Measurements from ENCODE around the gene ZNF277.

Gene ZNF277

DNA sequence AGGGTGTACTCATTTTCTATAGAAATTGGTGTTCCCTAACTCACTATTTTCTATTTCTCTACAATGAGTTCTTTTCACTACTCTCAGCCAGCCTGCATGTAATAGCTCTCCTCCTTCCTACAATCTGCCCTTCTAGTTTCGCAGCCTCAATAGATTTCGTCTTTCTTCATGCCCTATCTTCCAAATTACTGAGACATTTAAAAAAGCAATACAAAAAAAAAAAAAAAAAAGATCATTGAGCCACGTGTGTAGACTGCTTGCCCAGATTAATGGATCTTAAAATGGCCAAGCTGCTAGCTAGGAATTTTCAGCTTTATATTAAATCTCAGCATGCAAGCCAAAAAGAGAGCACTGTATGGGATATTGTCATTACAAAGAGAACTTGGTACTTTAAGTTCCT lies 55.5 kb downstream of the ZNF277 start:
- no peak overlapping the region for H3K9ac ChIP-seq (ENCODE audit: low read length)
- no peak for DNase-seq (ENCODE audit: low read depth)
- no peaks in the 10 kb centered on the region for H3K9me3 ChIP-seq (ENCODE audit: control insufficient read depth, low read length)
- no peaks in the 10 kb centered on the region for H3K27me3 ChIP-seq (replicated peaks; ENCODE audit: control insufficient read depth, insufficient read depth, low read length)
- H3K4me1 ChIP-seq (ENCODE audit: control insufficient read depth, insufficient read depth, low read length), result peaks cover 23% of the 10 kb centered on the region
- no peaks in the 10 kb centered on the region for H3K36me3 ChIP-seq (ENCODE audit: control insufficient read depth, insufficient read depth, low read length, severe bottlenecking)
- H3K4me3 ChIP-seq (ENCODE audit: low read length), result no peak overlapping the region

DNA sequence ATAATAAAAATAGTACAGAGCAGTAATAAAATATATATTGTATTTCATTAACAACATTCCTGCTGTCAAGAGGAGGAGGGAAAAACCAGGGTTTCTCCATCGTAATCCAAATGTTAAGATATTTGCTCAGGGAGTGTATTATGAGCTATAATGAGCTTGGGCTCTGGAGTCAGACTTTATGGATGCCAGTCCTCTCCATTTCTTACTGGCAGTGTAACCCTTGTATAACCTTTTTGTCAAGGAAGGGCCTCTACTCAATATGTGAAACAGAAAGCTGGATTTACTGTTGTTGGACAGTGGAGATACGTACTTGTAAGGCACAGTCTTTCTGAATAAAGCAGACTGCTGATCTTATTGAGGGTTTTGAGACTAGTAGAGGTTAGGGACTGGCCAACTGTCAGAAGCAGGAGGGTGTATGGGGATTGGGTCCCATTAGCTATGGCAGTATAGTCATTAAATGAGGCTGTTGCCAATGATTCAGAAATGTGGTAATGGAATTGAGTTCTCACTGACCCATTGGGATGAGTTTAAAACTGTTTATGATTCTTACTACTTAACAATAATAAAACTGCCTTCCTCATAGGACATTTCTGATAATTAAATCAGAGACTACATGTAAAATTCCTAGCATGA lies 56.5 kb downstream of the ZNF277 start:
- no peak overlapping the region for H3K9ac ChIP-seq (ENCODE audit: low read length)
- H3K9me3 ChIP-seq (ENCODE audit: control insufficient read depth, low read length), result no peaks in the 10 kb centered on the region
- peaks cover 27% of the 10 kb centered on the region for H3K4me1 ChIP-seq (ENCODE audit: control insufficient read depth, insufficient read depth, low read length)
- no peaks in the 10 kb centered on the region for H3K27me3 ChIP-seq (replicated peaks; ENCODE audit: control insufficient read depth, insufficient read depth, low read length)
- H3K36me3 ChIP-seq (ENCODE audit: control insufficient read depth, insufficient read depth, low read length, severe bottlenecking), result no peaks in the 10 kb centered on the region
- no peak overlapping the region for H3K4me3 ChIP-seq (ENCODE audit: low read length)
- no peak for DNase-seq (ENCODE audit: low read depth)

DNA sequence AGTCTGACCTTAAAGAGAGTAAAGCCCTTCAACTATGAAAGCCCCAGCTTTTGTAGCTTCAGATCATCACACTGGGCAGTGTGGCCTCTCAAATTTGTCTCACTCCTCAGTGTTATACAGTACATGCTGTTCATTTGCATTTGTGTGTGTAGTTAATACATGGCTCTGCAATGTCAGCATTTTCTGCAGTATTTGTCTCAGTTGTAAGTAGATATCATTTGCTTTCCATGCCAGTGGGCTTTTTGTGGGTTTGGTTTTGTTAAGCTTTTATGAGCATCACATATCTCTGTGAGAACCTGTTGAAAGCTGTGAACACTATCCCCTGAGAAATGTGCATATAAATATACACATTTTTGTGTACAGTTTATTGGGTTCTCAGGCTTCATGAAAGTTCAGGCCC lies 57.0 kb downstream of the ZNF277 start:
- no peak for DNase-seq (ENCODE audit: low read depth)
- no peaks in the 10 kb centered on the region for H3K9me3 ChIP-seq (ENCODE audit: control insufficient read depth, low read length)
- no peaks in the 10 kb centered on the region for H3K27me3 ChIP-seq (replicated peaks; ENCODE audit: control insufficient read depth, insufficient read depth, low read length)
- H3K9ac ChIP-seq (ENCODE audit: low read length), result no peak overlapping the region
- H3K36me3 ChIP-seq (ENCODE audit: control insufficient read depth, insufficient read depth, low read length, severe bottlenecking), result no peaks in the 10 kb centered on the region
- H3K4me1 ChIP-seq (ENCODE audit: control insufficient read depth, insufficient read depth, low read length), result peaks cover 27% of the 10 kb centered on the region
- no peak overlapping the region for H3K4me3 ChIP-seq (ENCODE audit: low read length)

DNA sequence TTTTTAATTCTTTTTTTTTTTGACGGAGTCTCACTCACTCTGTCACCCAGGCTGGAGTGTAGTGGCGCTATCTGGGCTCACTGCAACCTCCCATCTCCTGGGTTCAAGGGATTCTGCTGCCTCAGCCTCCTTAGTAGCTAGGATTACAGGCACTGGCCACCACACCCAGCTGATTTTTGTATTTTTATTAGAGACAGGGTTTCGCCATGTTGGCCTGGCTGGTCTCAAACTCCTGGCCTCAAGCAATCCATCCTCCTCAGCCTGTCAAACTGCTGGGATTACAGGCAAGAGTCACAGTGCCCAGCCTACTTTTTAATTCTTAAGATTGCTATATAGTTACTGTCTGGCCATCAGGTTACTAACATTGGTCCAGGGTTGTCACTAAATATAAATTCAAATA lies 59.6 kb downstream of the ZNF277 start:
- Histone ChIP-seq H3K4me1 (ENCODE audit: control insufficient read depth, insufficient read depth, low read length) (peaks cover 27% of the 10 kb centered on the region), H3K27me3 (replicated peaks; ENCODE audit: control insufficient read depth, insufficient read depth, low read length) (no peaks in the 10 kb centered on the region), H3K9me3 (ENCODE audit: control insufficient read depth, low read length) (no peaks in the 10 kb centered on the region), H3K4me3 (ENCODE audit: low read length) (no peak overlapping the region), H3K36me3 (ENCODE audit: control insufficient read depth, insufficient read depth, low read length, severe bottlenecking) (no peaks in the 10 kb centered on the region), H3K9ac (ENCODE audit: low read length) (no peak overlapping the region)
- DNase-seq (ENCODE audit: low read depth), result no peak

DNA sequence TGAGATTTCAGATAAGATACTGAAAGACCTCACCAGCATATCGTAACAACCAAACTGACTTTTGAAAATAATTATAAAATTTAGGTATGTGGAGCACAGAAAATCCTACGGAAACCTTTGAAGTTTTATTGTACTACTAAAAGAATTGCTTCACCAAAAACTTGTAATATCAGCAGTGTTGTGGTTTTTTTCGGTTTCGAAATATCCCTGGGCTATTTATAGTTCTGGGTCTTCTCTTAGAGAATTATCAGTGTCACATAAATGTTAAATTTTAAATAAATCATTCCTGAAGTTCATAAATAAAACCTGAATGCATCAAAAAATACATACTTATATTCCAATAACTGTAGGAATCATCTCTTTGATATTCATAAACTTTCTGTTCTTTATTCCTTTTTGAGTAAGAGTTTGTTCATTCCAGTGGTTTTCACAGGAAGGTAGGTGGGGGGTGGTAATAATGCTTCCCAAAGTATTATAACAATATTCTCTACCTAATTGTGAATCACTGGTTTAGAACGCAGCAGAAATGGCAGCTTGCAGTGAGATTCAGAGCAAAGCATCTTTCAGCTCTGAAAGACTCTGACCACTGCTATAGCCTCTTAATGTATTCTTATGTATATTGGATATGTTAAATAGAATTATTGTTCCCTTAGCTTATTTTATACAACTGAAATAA lies 60.2 kb downstream of the ZNF277 start:
- H3K27me3 ChIP-seq (replicated peaks; ENCODE audit: control insufficient read depth, insufficient read depth, low read length), result no peaks in the 10 kb centered on the region
- no peaks in the 10 kb centered on the region for H3K9me3 ChIP-seq (ENCODE audit: control insufficient read depth, low read length)
- peak overlapping the region; percentile 39 for H3K4me3 ChIP-seq (ENCODE audit: low read length)
- H3K9ac ChIP-seq (ENCODE audit: low read length), result no peak overlapping the region
- H3K4me1 ChIP-seq (ENCODE audit: control insufficient read depth, insufficient read depth, low read length), result peaks cover 27% of the 10 kb centered on the region
- peak; percentile 70 for DNase-seq (ENCODE audit: low read depth)
- no peaks in the 10 kb centered on the region for H3K36me3 ChIP-seq (ENCODE audit: control insufficient read depth, insufficient read depth, low read length, severe bottlenecking)

DNA sequence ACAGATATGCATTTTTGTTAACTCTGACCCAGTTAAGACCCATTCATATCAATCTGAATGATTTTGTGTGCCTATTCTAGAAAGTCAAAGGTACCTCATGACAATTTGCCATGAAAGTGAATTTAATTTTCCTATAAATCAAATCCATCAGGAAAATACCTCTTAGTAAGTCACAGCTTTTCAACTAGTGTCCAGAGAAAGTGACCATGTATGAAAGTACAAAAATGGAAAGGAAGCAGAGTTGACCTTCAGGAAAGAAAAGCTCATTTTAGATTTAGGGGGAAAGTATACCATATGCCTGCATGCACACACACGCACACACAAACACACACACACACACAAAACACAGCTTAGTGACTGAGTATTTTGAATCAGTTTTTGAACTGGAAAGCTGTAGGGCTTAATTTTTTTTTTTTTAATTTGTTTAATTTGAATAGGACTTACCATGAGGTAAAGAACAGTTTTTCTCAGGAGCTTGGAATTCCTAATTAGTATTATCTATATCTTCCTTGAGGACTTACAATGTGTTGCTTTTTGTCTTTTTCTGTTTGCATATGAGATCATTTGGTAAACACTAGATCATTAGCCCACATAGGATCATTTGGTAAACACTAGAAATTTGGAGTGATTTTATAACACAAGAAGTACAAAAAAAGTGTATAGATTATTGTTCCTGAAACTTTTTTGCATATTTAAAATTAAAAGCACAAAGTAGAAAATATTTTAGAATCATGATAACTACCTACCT lies 61.6 kb downstream of the ZNF277 start:
- Histone ChIP-seq H3K9ac (ENCODE audit: low read length) (no peak overlapping the region), H3K9me3 (ENCODE audit: control insufficient read depth, low read length) (no peaks in the 10 kb centered on the region), H3K27me3 (replicated peaks; ENCODE audit: control insufficient read depth, insufficient read depth, low read length) (no peaks in the 10 kb centered on the region), H3K36me3 (ENCODE audit: control insufficient read depth, insufficient read depth, low read length, severe bottlenecking) (no peaks in the 10 kb centered on the region), H3K4me3 (ENCODE audit: low read length) (no peak overlapping the region), H3K4me1 (ENCODE audit: control insufficient read depth, insufficient read depth, low read length) (peaks cover 24% of the 10 kb centered on the region)
- no peak for DNase-seq (ENCODE audit: low read depth)

DNA sequence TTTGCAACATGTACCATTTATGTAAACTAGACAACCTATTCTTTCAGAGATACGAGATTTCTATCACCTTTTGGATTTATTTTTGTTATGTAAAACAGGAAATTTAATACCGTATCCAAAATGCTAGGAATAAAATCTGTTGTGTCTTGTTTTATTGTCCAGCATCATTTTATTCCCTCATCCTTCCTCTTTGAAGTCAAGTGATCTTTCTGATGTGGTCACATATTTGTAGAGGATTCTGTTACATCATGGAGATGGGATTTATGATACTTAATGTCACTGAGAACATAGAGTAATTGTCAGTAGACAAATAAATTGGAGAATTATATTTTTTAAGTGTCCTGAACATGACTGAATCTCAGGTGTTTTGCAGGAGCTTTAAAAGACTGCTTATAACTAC lies 64.7 kb downstream of the ZNF277 start:
- Histone ChIP-seq H3K27me3 (replicated peaks; ENCODE audit: control insufficient read depth, insufficient read depth, low read length) (no peaks in the 10 kb centered on the region), H3K4me3 (ENCODE audit: low read length) (no peak overlapping the region), H3K9ac (ENCODE audit: low read length) (no peak overlapping the region), H3K9me3 (ENCODE audit: control insufficient read depth, low read length) (no peaks in the 10 kb centered on the region), H3K4me1 (ENCODE audit: control insufficient read depth, insufficient read depth, low read length) (peaks cover 12% of the 10 kb centered on the region), H3K36me3 (ENCODE audit: control insufficient read depth, insufficient read depth, low read length, severe bottlenecking) (no peaks in the 10 kb centered on the region)
- no peak for DNase-seq (ENCODE audit: low read depth)

DNA sequence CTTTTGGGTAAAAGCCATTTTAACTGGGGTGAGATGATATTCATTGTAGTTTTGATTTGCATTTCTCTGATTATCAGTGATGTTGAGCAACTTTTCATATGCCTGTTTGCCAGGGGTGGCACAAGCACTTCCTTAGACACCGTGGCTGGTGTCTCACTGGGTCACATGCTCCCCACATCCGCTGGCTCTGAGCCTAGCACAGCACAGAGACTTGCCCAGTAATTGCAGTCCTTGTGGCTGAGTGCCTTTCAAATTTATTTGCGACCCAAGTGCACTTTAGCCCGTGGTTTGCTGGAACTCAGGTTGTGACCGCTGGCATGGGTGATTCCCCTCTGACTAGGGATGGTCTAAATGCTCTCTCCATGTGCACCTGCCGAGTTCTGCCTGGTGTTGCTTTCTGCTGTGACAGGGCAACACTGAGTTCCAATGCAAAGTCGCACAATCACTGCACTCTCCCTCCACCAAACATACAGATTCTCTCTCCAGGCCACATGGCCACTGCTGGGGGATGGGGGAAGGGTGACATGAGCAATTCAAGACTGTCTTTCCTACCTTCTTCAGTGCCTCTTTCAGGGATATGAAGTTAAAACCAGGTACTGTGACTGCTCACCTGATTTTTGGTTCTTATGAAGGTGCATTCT lies 66.5 kb downstream of the ZNF277 start:
- no peak for DNase-seq (ENCODE audit: low read depth)
- no peaks in the 10 kb centered on the region for H3K27me3 ChIP-seq (replicated peaks; ENCODE audit: control insufficient read depth, insufficient read depth, low read length)
- H3K4me1 ChIP-seq (ENCODE audit: control insufficient read depth, insufficient read depth, low read length), result no peaks in the 10 kb centered on the region
- H3K36me3 ChIP-seq (ENCODE audit: control insufficient read depth, insufficient read depth, low read length, severe bottlenecking), result no peaks in the 10 kb centered on the region
- no peak overlapping the region for H3K9ac ChIP-seq (ENCODE audit: low read length)
- H3K9me3 ChIP-seq (ENCODE audit: control insufficient read depth, low read length), result no peaks in the 10 kb centered on the region
- no peak overlapping the region for H3K4me3 ChIP-seq (ENCODE audit: low read length)

DNA sequence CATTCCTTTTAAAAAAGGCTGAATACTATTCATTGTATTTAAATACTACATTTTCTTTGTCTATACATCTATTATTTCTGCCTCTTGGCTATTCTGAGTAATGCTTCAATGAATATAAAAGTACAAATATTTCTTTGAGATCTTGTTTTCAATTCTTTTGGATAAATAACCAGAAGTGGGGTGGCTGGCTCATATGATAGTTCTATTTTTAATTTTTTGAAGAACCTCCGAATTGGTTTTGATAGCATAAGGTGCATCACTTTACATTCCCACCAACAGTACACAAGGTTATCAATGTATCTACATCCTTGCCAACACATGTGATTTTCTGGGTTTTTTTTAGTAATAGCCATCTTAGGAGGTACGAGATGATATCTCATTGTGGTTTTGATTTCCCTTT lies 72.5 kb downstream of the ZNF277 start:
- Histone ChIP-seq H3K9me3 (ENCODE audit: control insufficient read depth, low read length) (no peaks in the 10 kb centered on the region), H3K4me1 (ENCODE audit: control insufficient read depth, insufficient read depth, low read length) (no peaks in the 10 kb centered on the region), H3K36me3 (ENCODE audit: control insufficient read depth, insufficient read depth, low read length, severe bottlenecking) (no peaks in the 10 kb centered on the region), H3K27me3 (replicated peaks; ENCODE audit: control insufficient read depth, insufficient read depth, low read length) (no peaks in the 10 kb centered on the region), H3K9ac (ENCODE audit: low read length) (no peak overlapping the region), H3K4me3 (ENCODE audit: low read length) (no peak overlapping the region)
- no peak for DNase-seq (ENCODE audit: low read depth)

DNA sequence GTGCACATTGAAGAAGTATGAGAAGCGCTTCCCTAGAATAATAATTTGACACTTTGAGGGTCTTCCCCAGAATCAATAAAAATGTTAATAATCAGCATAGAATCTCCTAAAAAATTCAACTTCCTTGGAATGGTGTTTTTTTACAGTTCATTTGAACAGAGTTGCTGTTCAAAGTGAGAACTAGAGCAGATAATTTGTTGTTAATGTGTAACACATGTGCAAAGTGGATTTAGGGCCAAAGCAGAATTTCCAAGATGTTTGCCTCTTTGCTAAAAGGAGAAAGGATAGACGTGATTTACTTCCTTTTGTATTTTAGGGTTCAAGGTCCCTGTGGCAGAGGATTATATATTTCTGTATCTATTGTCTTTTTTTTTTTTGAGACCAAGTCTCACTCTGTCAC lies 73.8 kb downstream of the ZNF277 start:
- H3K9me3 ChIP-seq (ENCODE audit: control insufficient read depth, low read length), result no peaks in the 10 kb centered on the region
- no peak overlapping the region for H3K4me3 ChIP-seq (ENCODE audit: low read length)
- no peak overlapping the region for H3K9ac ChIP-seq (ENCODE audit: low read length)
- DNase-seq (ENCODE audit: low read depth), result no peak
- H3K27me3 ChIP-seq (replicated peaks; ENCODE audit: control insufficient read depth, insufficient read depth, low read length), result no peaks in the 10 kb centered on the region
- H3K36me3 ChIP-seq (ENCODE audit: control insufficient read depth, insufficient read depth, low read length, severe bottlenecking), result no peaks in the 10 kb centered on the region
- H3K4me1 ChIP-seq (ENCODE audit: control insufficient read depth, insufficient read depth, low read length), result no peaks in the 10 kb centered on the region

DNA sequence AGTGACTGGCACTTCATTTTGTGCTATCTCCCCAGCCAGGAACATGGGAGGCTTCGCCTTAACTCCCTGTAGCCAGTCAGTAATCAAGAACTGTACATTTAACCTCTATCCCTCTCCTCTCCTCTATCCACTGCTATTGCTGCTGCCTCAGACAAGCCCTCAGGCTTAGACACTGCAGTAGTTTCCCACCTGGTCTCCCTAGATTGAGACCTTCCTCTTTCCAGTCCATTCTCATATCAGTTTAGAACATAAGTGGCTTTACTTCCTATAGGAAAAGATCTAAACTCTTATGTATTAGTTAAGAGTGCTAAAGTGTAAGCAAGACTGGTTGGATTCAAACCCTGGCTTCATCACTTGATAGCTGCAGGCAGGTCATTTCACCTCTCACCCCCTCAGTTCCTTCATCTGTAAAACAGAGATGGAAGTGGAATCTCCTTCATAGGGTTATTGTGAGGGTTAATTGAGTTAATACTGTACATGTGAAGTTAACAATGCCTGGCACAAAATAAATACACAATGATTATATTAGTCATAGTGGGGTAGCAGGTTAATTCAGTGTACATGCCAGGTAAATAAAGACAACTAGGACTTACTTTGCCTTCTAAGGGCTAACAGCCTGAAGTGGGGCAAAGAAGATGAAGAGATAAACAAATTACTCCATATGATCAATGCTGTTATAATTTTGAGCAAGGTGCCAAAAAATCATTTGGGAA lies 76.1 kb downstream of the ZNF277 start:
- Histone ChIP-seq H3K27me3 (replicated peaks; ENCODE audit: control insufficient read depth, insufficient read depth, low read length) (no peaks in the 10 kb centered on the region), H3K4me1 (ENCODE audit: control insufficient read depth, insufficient read depth, low read length) (no peaks in the 10 kb centered on the region), H3K9me3 (ENCODE audit: control insufficient read depth, low read length) (no peaks in the 10 kb centered on the region), H3K9ac (ENCODE audit: low read length) (no peak overlapping the region), H3K4me3 (ENCODE audit: low read length) (no peak overlapping the region), H3K36me3 (ENCODE audit: control insufficient read depth, insufficient read depth, low read length, severe bottlenecking) (no peaks in the 10 kb centered on the region)
- no peak for DNase-seq (ENCODE audit: low read depth)
